Esophagus muscularis mucosa (tissue), 4 donors: Measurements from ENCODE around the gene FAM209B. TPM values are rescaled to one million over a fixed set of nuclear protein-coding genes. Genes with fewer than 3 reads are reported as not detected.
"Not testable (repeated sequence)": the region's sequence is repeated elsewhere in the genome, so short reads cannot be mapped to it uniquely, and the experiment has no call there.

Experiments
- DNase-seq: peaks from one replicate; pipeline ENCODE4 v3.0.0-alpha.2; 2017; ENCODE audit errors: extremely low spot score
- H3K27ac ChIP-seq, 4 donors: fragments of 200-600 bp; sonication (generic); replicated peaks in 1 of 4; 1 replicate in 3 of 4; 2 replicates in 1 of 4; pipeline ENCODE4 v1.5.1; 2016 to 2019; ENCODE audit warnings: mild to moderate bottlenecking in 1 of 4
- H3K27me3 ChIP-seq, 4 donors: fragments of 200-600 bp; sonication (generic); one replicate each; pipeline versions ENCODE4 v1.5.1 to v1.6.0; 2016 to 2019
- H3K36me3 ChIP-seq, 4 donors: fragments of 200-600 bp; sonication (generic); one replicate each; pipeline ENCODE4 v1.5.1; 2016 to 2019
- H3K4me1 ChIP-seq, 4 donors: fragments of 200-600 bp; sonication (generic); one replicate each; pipeline ENCODE4 v1.5.1; 2016 to 2019
- H3K4me3 ChIP-seq, 4 donors: fragments of 200-600 bp; sonication (generic); 1 replicate in 2 of 4; 2 replicates in 2 of 4; pipeline ENCODE4 v1.5.1; 2016 to 2019; ENCODE audit warnings: mild to moderate bottlenecking in 4 of 4, moderate library complexity in 1 of 4
- H3K9me3 ChIP-seq, 4 donors: fragments of 200-600 bp; sonication (generic); 1 replicate in 3 of 4; 2 replicates in 1 of 4; pipeline ENCODE4 v1.5.1; 2016 to 2019
- EP300 ChIP-seq: sonication (generic); formaldehyde crosslinking; IDR thresholded peaks from one replicate; pipeline ENCODE4 v1.6.1; 2017; ENCODE audit warnings: antibody characterized with exemption
- POLR2A ChIP-seq: fragments of 450-650 bp; IDR thresholded peaks from one replicate; pipeline ENCODE4 v1.6.1; 2017; ENCODE audit warnings: antibody characterized with exemption, moderate library complexity, mild to moderate bottlenecking, low read depth
- POLR2AphosphoS5 ChIP-seq, 2 donors: sonication (generic); formaldehyde crosslinking; IDR thresholded peaks; one replicate each; pipeline ENCODE4 v1.6.1; 2017; ENCODE audit warnings: antibody characterized with exemption in 2 of 2
- whole genome bisulfite sequencing: methylation state at CpG from one replicate; pipeline ENCODE4 v1.1.5; 2018; 5-methylcytosine and 5-hydroxymethylcytosine counted together
- intact Hi-C: fragments of 100-400 bp; cut with DNase I; formaldehyde crosslinking; loops from one replicate; pipeline ENCODE4 v1.15.1; 2023
- total RNA-seq, 4 donors: library from RNA; depleted of rRNA; stranded (reverse); fragments of >200 nt; gene quantifications; one replicate each; pipeline versions ENCODE4 v1.1.0 to v1.2.1, GENCODE V29; 2016
- TF ChIP-seq, protein P1 (sequence below), 3 experiments: fragments of 200-600 bp in 2 of 3; fragments of 450-650 bp in 1 of 3; sonication (generic) in 2 of 3; IDR thresholded peaks; one replicate each; pipeline ENCODE4 v1.5.1; 2017 to 2019; ENCODE audit warnings: antibody characterized with exemption in 3 of 3, mild to moderate bottlenecking in 2 of 3, moderate library complexity in 1 of 3

Gene FAM209B
- total RNA-seq, 4 donors from 2014 or later, result 0.52 TPM; not detected in 3

DNA sequence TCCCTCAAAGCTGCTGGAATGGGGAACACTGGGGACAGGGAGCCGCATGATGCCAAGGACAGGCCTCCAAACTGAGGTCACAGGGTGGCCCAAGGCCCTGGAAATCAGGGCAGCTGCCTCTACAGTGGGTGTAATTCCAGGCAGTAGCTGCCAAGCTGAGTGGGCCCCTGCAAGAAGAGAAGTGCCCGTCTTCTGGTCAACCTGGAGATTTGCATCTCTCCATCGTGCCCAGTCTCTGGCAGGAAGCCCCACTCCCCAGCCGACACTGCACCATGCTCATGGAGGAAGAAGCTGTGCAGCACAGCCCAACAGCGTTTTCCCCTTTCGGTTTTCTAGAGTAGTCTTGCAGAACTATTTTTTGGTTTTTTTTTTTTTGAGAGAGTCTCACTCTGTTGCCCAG is 10.7 kb upstream of the FAM209B start:
- WGBS, result 79% methylated on average over 6 of the region's 6 CpGs
- no peak overlapping the region for H3K27ac ChIP-seq
- intact Hi-C loops, result no loop called here

GRCh38 chr20:56524444-56524843 is 8.6 kb upstream of the FAM209B start, which contains the start of gene FAM209A:
Gene FAM209A (plus strand): TSS chr20:56524744. CDS start chr20:56524809, 65 bp downstream.
- H3K27ac ChIP-seq, DNase-seq, H3K4me3 ChIP-seq, H3K27me3 ChIP-seq, intact Hi-C loops, H3K4me1 ChIP-seq: not testable (repeated sequence)
- 82% methylated on average over 7 of the region's 7 CpGs for WGBS
- Histone ChIP-seq H3K9me3 (peaks cover 0 to 23% (median 15%) of the 10 kb centered on the region in 4 donors), H3K36me3 (peaks cover 13 to 19% (median 17%) of the 10 kb centered on the region in 4 donors)

More for the DNA sequence above, 10.7 kb upstream of the FAM209B start:
- H3K36me3 ChIP-seq, result peaks cover 26 to 40% (median 37%) of the 10 kb centered on the region in 4 donors
- H3K4me1 ChIP-seq, result peaks cover 0 to 7% (median 5%) of the 10 kb centered on the region in 4 donors
- H3K4me3 ChIP-seq, result no peak overlapping the region
- no peak for DNase-seq
- H3K9me3 ChIP-seq, result peaks cover 0 to 23% (median 15%) of the 10 kb centered on the region in 4 donors
- TF ChIP-seq POLR2AphosphoS5 (IDR thresholded peaks at IDR 0.05), result no peak
- TF ChIP-seq EP300, result no peak
- no peak for TF ChIP-seq POLR2A
- TF ChIP-seq, protein P1, sequence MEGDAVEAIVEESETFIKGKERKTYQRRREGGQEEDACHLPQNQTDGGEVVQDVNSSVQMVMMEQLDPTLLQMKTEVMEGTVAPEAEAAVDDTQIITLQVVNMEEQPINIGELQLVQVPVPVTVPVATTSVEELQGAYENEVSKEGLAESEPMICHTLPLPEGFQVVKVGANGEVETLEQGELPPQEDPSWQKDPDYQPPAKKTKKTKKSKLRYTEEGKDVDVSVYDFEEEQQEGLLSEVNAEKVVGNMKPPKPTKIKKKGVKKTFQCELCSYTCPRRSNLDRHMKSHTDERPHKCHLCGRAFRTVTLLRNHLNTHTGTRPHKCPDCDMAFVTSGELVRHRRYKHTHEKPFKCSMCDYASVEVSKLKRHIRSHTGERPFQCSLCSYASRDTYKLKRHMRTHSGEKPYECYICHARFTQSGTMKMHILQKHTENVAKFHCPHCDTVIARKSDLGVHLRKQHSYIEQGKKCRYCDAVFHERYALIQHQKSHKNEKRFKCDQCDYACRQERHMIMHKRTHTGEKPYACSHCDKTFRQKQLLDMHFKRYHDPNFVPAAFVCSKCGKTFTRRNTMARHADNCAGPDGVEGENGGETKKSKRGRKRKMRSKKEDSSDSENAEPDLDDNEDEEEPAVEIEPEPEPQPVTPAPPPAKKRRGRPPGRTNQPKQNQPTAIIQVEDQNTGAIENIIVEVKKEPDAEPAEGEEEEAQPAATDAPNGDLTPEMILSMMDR (IDR thresholded peaks at IDR 0.05), result no peak
- H3K27me3 ChIP-seq, result no peaks in the 10 kb centered on the region

GRCh38 chr20:56527521-56527920 is 5.5 kb upstream of the FAM209B start:
- TF ChIP-seq EP300, result no peak
- no peak for TF ChIP-seq POLR2AphosphoS5 (IDR thresholded peaks at IDR 0.05)
- TF ChIP-seq, protein P1 (IDR thresholded peaks at IDR 0.05), result no peak
- TF ChIP-seq POLR2A, result no peak
- no peak for DNase-seq
- Histone ChIP-seq H3K27me3 (no peaks in the 10 kb centered on the region), H3K4me3 (no peak overlapping the region), H3K4me1 (no peaks in the 10 kb centered on the region), H3K36me3 (no peaks in the 10 kb centered on the region), H3K27ac (no peak overlapping the region), H3K9me3 (no peaks in the 10 kb centered on the region)
- intact Hi-C loops, result no loop called here
- 95% methylated on average over 7 of the region's 7 CpGs for WGBS

DNA sequence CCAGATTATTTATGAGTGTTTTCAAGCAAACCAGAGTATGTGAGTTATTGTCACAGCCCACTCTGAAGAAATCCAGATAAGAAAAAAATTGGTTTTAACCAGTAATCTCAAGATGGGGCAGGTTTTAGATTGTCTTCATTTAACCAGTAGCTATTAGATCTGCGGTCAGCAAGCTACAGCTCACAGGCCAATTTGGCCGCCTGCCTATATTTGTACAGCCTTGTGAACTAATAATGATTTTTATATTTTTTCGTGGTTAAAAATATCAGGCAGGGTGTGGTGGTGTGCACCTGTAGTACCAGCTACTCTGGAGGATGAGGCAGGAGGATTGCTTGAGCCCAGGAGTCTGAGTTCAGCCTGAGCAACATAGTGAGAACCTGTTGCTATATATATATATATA is 5.0 kb downstream of the FAM209B start:
- Histone ChIP-seq H3K27me3 (no peaks in the 10 kb centered on the region), H3K27ac (no peak overlapping the region), H3K4me1 (peaks cover 0 to 3% (median 0%) of the 10 kb centered on the region in 4 donors), H3K4me3 (no peak overlapping the region), H3K36me3 (no peaks in the 10 kb centered on the region), H3K9me3 (no peaks in the 10 kb centered on the region)
- intact Hi-C loops, result no loop called here
- 81% methylated on average over 3 of the region's 3 CpGs for WGBS
- TF ChIP-seq, protein P1 (IDR thresholded peaks at IDR 0.05), result no peak
- TF ChIP-seq POLR2A (no peak), POLR2AphosphoS5 (IDR thresholded peaks at IDR 0.05) (no peak), EP300 (no peak)
- no peak for DNase-seq

- Histone ChIP-seq H3K27me3 (no peaks in the 10 kb centered on the region), H3K27ac (no peak overlapping the region), H3K9me3 (no peaks in the 10 kb centered on the region), H3K4me1 (peaks cover 0 to 3% (median 0%) of the 10 kb centered on the region in 4 donors), H3K36me3 (no peaks in the 10 kb centered on the region), H3K4me3 (no peak overlapping the region)
- 76% methylated on average over 6 of the region's 6 CpGs for WGBS
- TF ChIP-seq POLR2AphosphoS5 (IDR thresholded peaks at IDR 0.05) (no peak), EP300 (no peak)
- TF ChIP-seq, protein P1 (IDR thresholded peaks at IDR 0.05), result no peak
- DNase-seq, result no peak
- intact Hi-C loops, result no loop called here
These were observed 7.4 kb downstream of the FAM209B start for GRCh38 chr20:56540415-56540814.
